ENCODE measurements around the gene KSR2.

KSR2 gene

GRCh38 chr12:117855165-117855564 is 113.6 kb downstream of the KSR2 start:
- DNase-seq = no peak

GRCh38 chr12:117854339-117855012 is 114.3 kb downstream of the KSR2 start:
- DNase-seq = no peak

- DNase-seq = no peak
Measured at GRCh38 chr12:117853600-117853999, 115.2 kb downstream of the KSR2 start.

- DNase-seq = peak; percentile 21
Measured at GRCh38 chr12:117850048-117850447, 118.7 kb downstream of the KSR2 start.

- no peak for DNase-seq
Measured at GRCh38 chr12:117847371-117847770, 121.4 kb downstream of the KSR2 start.

GRCh38 chr12:117845271-117845904 is 123.4 kb downstream of the KSR2 start:
- no peak for DNase-seq

GRCh38 chr12:117844114-117844830 is 124.5 kb downstream of the KSR2 start:
- DNase-seq = no peak

GRCh38 chr12:117842630-117843029 is 126.2 kb downstream of the KSR2 start:
- no peak for DNase-seq

- DNase-seq = no peak
Measured at GRCh38 chr12:117842220-117842619, 126.6 kb downstream of the KSR2 start.

GRCh38 chr12:117837737-117838050 is 131.1 kb downstream of the KSR2 start:
- no peak for DNase-seq

- DNase-seq = peak; percentile 84
Measured at GRCh38 chr12:117836999-117837736, 131.6 kb downstream of the KSR2 start.

GRCh38 chr12:117836476-117836875 is 132.3 kb downstream of the KSR2 start:
- DNase-seq = no peak

- DNase-seq = no peak
Measured at GRCh38 chr12:117835156-117835555, 133.6 kb downstream of the KSR2 start.

GRCh38 chr12:117832459-117833457 is 136.0 kb downstream of the KSR2 start:
- DNase-seq = no peak

GRCh38 chr12:117830471-117830870 is 138.3 kb downstream of the KSR2 start:
- DNase-seq = no peak

- DNase-seq = no peak
Measured at GRCh38 chr12:117829108-117829507, 139.7 kb downstream of the KSR2 start.

GRCh38 chr12:117827660-117828059 is 141.1 kb downstream of the KSR2 start:
- DNase-seq = no peak

GRCh38 chr12:117825827-117826226 is 143.0 kb downstream of the KSR2 start:
- DNase-seq = no peak

GRCh38 chr12:117821480-117822175 is 147.2 kb downstream of the KSR2 start:
- DNase-seq = no peak

- no peak for DNase-seq
Measured at GRCh38 chr12:117820216-117820907, 148.4 kb downstream of the KSR2 start.

- no peak for DNase-seq
Measured at GRCh38 chr12:117819160-117819559, 149.6 kb downstream of the KSR2 start.

All from right hindlimb (tissue), 1 donor.